ENCODE data around the gene EIF4E3. TPM values are rescaled to one million over a fixed set of nuclear protein-coding genes. Genes with fewer than 3 reads are reported as not detected.

EIF4E3 gene
- total and polyA plus RNA-seq, 10 of the 15 experiments (the other 5 are each of a cell fraction or from before 2014, with no cell fraction given) = 0.05 to 0.38 (median 0.16) TPM; not detected in 1

DNA sequence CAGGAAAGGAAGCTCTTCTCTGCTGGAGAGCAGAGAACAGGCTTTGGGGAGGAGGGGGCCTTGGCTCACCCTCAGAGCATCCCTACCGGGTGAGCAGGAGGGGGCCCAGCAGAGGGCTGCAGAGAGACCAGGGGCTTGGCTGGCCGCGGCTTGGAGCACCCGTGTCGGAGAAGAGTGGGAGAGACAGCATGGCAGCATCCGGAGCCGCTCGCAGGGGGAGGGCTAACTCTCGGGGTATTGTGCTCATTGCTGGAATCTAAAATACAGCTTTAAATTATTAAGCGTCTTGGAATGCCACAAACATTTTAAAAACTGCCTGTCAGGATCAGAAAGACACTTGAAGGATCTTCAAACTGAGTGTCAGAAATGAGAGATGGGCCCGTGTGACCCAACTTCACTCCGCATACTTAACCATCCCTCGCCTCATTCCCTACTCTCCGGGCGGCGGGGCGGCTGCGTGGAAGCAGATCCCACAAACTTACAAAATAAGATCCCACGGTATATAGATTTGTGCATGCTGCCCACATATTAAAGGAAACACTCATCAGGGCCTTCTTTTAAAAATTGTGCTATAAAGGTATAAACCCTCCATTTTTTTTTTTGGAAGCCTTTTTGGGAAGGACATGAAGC is 53.9 kb downstream of the EIF4E3 start:
- in situ Hi-C loops (cut with MboI) = no loop called here
- Histone ChIP-seq H3K27me3 (replicated peaks in 1 of 2; ENCODE audit: control insufficient read depth in 2 of 2, insufficient read depth in 2 of 2, low read length in 1 of 2) (no peaks in the 10 kb centered on the region; a peak in 2 of 4 replicates), H4K20me1 (ENCODE audit: control insufficient read depth, insufficient read depth) (no peaks in the 10 kb centered on the region), H3K79me2 (ENCODE audit: control insufficient read depth, insufficient read depth, low read length) (no peaks in the 10 kb centered on the region), H3K4me2 (ENCODE audit: control insufficient read depth, insufficient read depth) (no peak overlapping the region), H3K4me1 (ENCODE audit: control insufficient read depth, insufficient read depth, low read length) (no peaks in the 10 kb centered on the region), H3K9ac (ENCODE audit: control insufficient read depth, insufficient read depth, low read length) (no peak overlapping the region), H3K9me3 (replicated peaks; ENCODE audit: control insufficient read depth, insufficient read depth, low read length) (no peaks in the 10 kb centered on the region), H3K4me3 (no peak overlapping the region), H2AFZ (ENCODE audit: control insufficient read depth, low read depth, low read length) (no peak overlapping the region), H3K27ac (ENCODE audit: control insufficient read depth, insufficient read depth) (no peak overlapping the region), H3K36me3 (ENCODE audit: control insufficient read depth in 2 of 2, insufficient read depth in 2 of 2, low read length in 1 of 2) (no peaks in the 10 kb centered on the region)
- RAD21 ChIA-PET (ENCODE audit: unreplicated experiment) = no interaction called here
- ATAC-seq = no peak
- SMC1A ChIA-PET (ENCODE audit: uncharacterized antibody, unreplicated experiment) = no interaction called here
- POLR2A ChIA-PET = no interaction called here
- 48% methylated on average over 19 of the region's 19 CpGs for WGBS (ENCODE audit: insufficient coverage, insufficient replicate concordance, low lambda C conversion rate, missing lambda C conversion rate)
- DNase-seq (ENCODE audit: low read depth, low spot score) = no peak
- no peak for TF ChIP-seq HDAC2 (IDR thresholded peaks at IDR 0.05)
- TF ChIP-seq KAT2A (conservative IDR thresholded peaks at IDR 0.05; ENCODE audit: control insufficient read depth, low read depth, low read length) = no peak
- no peak for TF ChIP-seq ZSCAN29 (IDR thresholded peaks at IDR 0.05)
- no peak for TF ChIP-seq ASH2L (IDR thresholded peaks at IDR 0.05; ENCODE audit: borderline replicate concordance, low read depth)
- TF ChIP-seq SMAD5 (IDR thresholded peaks at IDR 0.05; ENCODE audit: low read depth) = no peak
- TF ChIP-seq CHD1 (IDR thresholded peaks at IDR 0.05; ENCODE audit: low read depth, low read length) = no peak
- CTCF ChIA-PET = no interaction called here
- no peak for FAIRE-seq
- no TSS peak for BruUV-seq (replicated peaks)
- intact Hi-C loops (cut with micrococcal nuclease; ENCODE audit: unreplicated experiment) = no loop called here

DNA sequence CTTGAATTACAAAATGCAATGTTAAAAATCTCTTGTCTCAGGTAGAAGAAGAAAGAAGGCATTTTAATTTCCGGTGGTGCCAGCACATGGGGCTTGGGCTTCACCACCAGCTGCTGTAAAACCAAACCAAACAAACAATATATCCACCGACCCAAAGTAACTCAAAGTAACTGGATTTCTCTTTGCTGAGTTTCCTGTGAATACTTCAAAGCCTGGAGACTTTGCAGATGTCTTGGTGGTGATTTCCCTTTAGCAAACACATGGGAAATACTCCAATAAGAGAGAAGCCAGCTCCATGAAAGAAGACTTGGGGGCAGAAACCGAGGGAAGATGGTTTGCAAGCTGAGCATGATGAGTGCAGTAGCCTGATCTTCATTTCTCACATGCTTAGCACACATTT is 62.6 kb downstream of the EIF4E3 start:
- ChIA-PET CTCF (no interaction called here), SMC1A (ENCODE audit: uncharacterized antibody, unreplicated experiment) (no interaction called here), RAD21 (ENCODE audit: unreplicated experiment) (interaction anchor here (0.6 kb wide), 1 partner anchor 104 kb away, joined by 3 read pairs; no protein-coding TSS in a partner anchor), POLR2A (no interaction called here)
- no peaks in the 10 kb centered on the region for H4K20me1 ChIP-seq (ENCODE audit: control insufficient read depth, insufficient read depth)
- no peaks in the 10 kb centered on the region; a peak in 3 of 4 replicates for H3K27me3 ChIP-seq (replicated peaks in 1 of 2; ENCODE audit: control insufficient read depth in 2 of 2, insufficient read depth in 2 of 2, low read length in 1 of 2)
- no peak overlapping the region for H3K4me2 ChIP-seq (ENCODE audit: control insufficient read depth, insufficient read depth)
- H3K9ac ChIP-seq (ENCODE audit: control insufficient read depth, insufficient read depth, low read length) = no peak overlapping the region
- no peak for DNase-seq (ENCODE audit: low read depth, low spot score)
- 3% methylated on average over 3 of the region's 3 CpGs for WGBS (ENCODE audit: insufficient coverage, insufficient replicate concordance, low lambda C conversion rate, missing lambda C conversion rate)
- H3K79me2 ChIP-seq (ENCODE audit: control insufficient read depth, insufficient read depth, low read length) = no peaks in the 10 kb centered on the region
- intact Hi-C loops (cut with micrococcal nuclease; ENCODE audit: unreplicated experiment) (no loop called here), in situ Hi-C loops (cut with MboI) (no loop called here)
- no peaks in the 10 kb centered on the region for H3K9me3 ChIP-seq (replicated peaks; ENCODE audit: control insufficient read depth, insufficient read depth, low read length)
- no peak overlapping the region for H3K27ac ChIP-seq (ENCODE audit: control insufficient read depth, insufficient read depth)
- no peaks in the 10 kb centered on the region for H3K36me3 ChIP-seq (ENCODE audit: control insufficient read depth in 2 of 2, insufficient read depth in 2 of 2, low read length in 1 of 2)
- no peaks in the 10 kb centered on the region for H3K4me1 ChIP-seq (ENCODE audit: control insufficient read depth, insufficient read depth, low read length)
- no peak for ATAC-seq
- H3K4me3 ChIP-seq = no peak overlapping the region
- no peak overlapping the region for H2AFZ ChIP-seq (ENCODE audit: control insufficient read depth, low read depth, low read length)
- no peak for FAIRE-seq
- no TSS peak for BruUV-seq (replicated peaks)
- TF ChIP-seq, protein P1, sequence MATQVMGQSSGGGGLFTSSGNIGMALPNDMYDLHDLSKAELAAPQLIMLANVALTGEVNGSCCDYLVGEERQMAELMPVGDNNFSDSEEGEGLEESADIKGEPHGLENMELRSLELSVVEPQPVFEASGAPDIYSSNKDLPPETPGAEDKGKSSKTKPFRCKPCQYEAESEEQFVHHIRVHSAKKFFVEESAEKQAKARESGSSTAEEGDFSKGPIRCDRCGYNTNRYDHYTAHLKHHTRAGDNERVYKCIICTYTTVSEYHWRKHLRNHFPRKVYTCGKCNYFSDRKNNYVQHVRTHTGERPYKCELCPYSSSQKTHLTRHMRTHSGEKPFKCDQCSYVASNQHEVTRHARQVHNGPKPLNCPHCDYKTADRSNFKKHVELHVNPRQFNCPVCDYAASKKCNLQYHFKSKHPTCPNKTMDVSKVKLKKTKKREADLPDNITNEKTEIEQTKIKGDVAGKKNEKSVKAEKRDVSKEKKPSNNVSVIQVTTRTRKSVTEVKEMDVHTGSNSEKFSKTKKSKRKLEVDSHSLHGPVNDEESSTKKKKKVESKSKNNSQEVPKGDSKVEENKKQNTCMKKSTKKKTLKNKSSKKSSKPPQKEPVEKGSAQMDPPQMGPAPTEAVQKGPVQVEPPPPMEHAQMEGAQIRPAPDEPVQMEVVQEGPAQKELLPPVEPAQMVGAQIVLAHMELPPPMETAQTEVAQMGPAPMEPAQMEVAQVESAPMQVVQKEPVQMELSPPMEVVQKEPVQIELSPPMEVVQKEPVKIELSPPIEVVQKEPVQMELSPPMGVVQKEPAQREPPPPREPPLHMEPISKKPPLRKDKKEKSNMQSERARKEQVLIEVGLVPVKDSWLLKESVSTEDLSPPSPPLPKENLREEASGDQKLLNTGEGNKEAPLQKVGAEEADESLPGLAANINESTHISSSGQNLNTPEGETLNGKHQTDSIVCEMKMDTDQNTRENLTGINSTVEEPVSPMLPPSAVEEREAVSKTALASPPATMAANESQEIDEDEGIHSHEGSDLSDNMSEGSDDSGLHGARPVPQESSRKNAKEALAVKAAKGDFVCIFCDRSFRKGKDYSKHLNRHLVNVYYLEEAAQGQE (IDR thresholded peaks at IDR 0.05; ENCODE audit: low read depth, low read length) = no peak
- TF ChIP-seq, protein P2, sequence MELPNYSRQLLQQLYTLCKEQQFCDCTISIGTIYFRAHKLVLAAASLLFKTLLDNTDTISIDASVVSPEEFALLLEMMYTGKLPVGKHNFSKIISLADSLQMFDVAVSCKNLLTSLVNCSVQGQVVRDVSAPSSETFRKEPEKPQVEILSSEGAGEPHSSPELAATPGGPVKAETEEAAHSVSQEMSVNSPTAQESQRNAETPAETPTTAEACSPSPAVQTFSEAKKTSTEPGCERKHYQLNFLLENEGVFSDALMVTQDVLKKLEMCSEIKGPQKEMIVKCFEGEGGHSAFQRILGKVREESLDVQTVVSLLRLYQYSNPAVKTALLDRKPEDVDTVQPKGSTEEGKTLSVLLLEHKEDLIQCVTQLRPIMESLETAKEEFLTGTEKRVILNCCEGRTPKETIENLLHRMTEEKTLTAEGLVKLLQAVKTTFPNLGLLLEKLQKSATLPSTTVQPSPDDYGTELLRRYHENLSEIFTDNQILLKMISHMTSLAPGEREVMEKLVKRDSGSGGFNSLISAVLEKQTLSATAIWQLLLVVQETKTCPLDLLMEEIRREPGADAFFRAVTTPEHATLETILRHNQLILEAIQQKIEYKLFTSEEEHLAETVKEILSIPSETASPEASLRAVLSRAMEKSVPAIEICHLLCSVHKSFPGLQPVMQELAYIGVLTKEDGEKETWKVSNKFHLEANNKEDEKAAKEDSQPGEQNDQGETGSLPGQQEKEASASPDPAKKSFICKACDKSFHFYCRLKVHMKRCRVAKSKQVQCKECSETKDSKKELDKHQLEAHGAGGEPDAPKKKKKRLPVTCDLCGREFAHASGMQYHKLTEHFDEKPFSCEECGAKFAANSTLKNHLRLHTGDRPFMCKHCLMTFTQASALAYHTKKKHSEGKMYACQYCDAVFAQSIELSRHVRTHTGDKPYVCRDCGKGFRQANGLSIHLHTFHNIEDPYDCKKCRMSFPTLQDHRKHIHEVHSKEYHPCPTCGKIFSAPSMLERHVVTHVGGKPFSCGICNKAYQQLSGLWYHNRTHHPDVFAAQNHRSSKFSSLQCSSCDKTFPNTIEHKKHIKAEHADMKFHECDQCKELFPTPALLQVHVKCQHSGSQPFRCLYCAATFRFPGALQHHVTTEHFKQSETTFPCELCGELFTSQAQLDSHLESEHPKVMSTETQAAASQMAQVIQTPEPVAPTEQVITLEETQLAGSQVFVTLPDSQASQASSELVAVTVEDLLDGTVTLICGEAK (IDR thresholded peaks at IDR 0.05; ENCODE audit: borderline replicate concordance) = no peak
- no peak for TF ChIP-seq SP1 (IDR thresholded peaks at IDR 0.05; ENCODE audit: low read depth, low read length)
- TF ChIP-seq STAT1 (conservative IDR thresholded peaks at IDR 0.05) = no peak
- TF ChIP-seq MXI1 (IDR thresholded peaks at IDR 0.05; ENCODE audit: low read depth, low read length) = no peak

Data from GM12878 (cell line).